Lower lobe of right lung (tissue), 2 donors: ENCODE results near the gene CLCA1. TPM values are rescaled to one million over a fixed set of nuclear protein-coding genes. Genes with fewer than 3 reads are reported as not detected.

ENCODE experiments used
- ATAC-seq, 2 donors: fragments of 200-7000 bp; cut with Tn5 transposase; one replicate each; pipeline ENCODE4 v1.9.1; 2020 to 2022; ENCODE audit warnings: mild to moderate bottlenecking in 2 of 2, moderate library complexity in 2 of 2
- DNase-seq: peaks from one replicate; pipeline ENCODE4 v3.0.0-alpha.2; 2020
- H3K27ac ChIP-seq: fragments of 200-600 bp; one replicate; pipeline ENCODE4 v1.8.0; 2022
- H3K27me3 ChIP-seq: fragments of 200-600 bp; one replicate; pipeline ENCODE4 v1.8.0; 2022; ENCODE audit warnings: low read depth
- H3K36me3 ChIP-seq: fragments of 200-600 bp; one replicate; pipeline ENCODE4 v1.8.0; 2022; ENCODE audit warnings: mild to moderate bottlenecking
- H3K4me1 ChIP-seq: fragments of 200-600 bp; one replicate; pipeline ENCODE4 v1.8.0; 2022
- H3K4me3 ChIP-seq: fragments of 200-600 bp; one replicate; pipeline ENCODE4 v1.8.0; 2022; ENCODE audit warnings: mild to moderate bottlenecking
- H3K9me3 ChIP-seq: fragments of 200-600 bp; one replicate; pipeline ENCODE4 v1.8.0; 2022
- CTCF ChIP-seq: fragments of 200-600 bp; IDR thresholded peaks from one replicate; pipeline ENCODE4 v1.8.0; 2022; ENCODE audit warnings: antibody characterized with exemption, mild to moderate bottlenecking
- intact Hi-C: fragments of 100-400 bp; cut with DNase I; formaldehyde crosslinking; loops from one replicate; pipeline ENCODE4 v1.11.0; 2022
- total RNA-seq: library from RNA; stranded (reverse); fragmentation: NEBNext Ultra II Directional; extraction: Animal tissue kit (Norgen Biotek cat#: 25700); gene quantifications from one replicate; pipeline ENCODE4 v1.2.1, GENCODE V29; 2021
- donor health status: DM: no; HTN: yes; CAD: no; lungs with severe emphysema.

CLCA1 gene
- total RNA-seq, 1 donor from 2014 or later: not detected

GRCh38 chr1:86530211-86530845 lies 61.6 kb downstream of the CLCA1 start:
- intact Hi-C loops: no loop called here
- no peak for ATAC-seq
- H3K4me1 ChIP-seq: no peaks in the 10 kb centered on the region
- no peak overlapping the region for H3K4me3 ChIP-seq
- no peak for DNase-seq
- no peaks in the 10 kb centered on the region for H3K36me3 ChIP-seq
- no peaks in the 10 kb centered on the region for H3K27me3 ChIP-seq
- no peak overlapping the region for H3K27ac ChIP-seq
- TF ChIP-seq CTCF: no peak
- H3K9me3 ChIP-seq: no peaks in the 10 kb centered on the region

- no peak for DNase-seq
- Histone ChIP-seq H3K9me3 (no peaks in the 10 kb centered on the region), H3K36me3 (no peaks in the 10 kb centered on the region), H3K4me1 (no peaks in the 10 kb centered on the region), H3K27ac (no peak overlapping the region), H3K4me3 (no peak overlapping the region), H3K27me3 (no peaks in the 10 kb centered on the region)
- ATAC-seq: no peak
- no peak for TF ChIP-seq CTCF
- intact Hi-C loops: no loop called here
Measured at GRCh38 chr1:86537928-86538695, 69.4 kb downstream of the CLCA1 start.

GRCh38 chr1:86538775-86539174 lies 70.0 kb downstream of the CLCA1 start:
- Histone ChIP-seq H3K27me3 (no peaks in the 10 kb centered on the region), H3K36me3 (no peaks in the 10 kb centered on the region), H3K9me3 (no peaks in the 10 kb centered on the region), H3K4me3 (no peak overlapping the region), H3K4me1 (no peaks in the 10 kb centered on the region), H3K27ac (no peak overlapping the region)
- DNase-seq (no peak), ATAC-seq (peak; percentile 68 to 76)
- no peak for TF ChIP-seq CTCF
- intact Hi-C loops: no loop called here

GRCh38 chr1:86541859-86542258 lies 73.1 kb downstream of the CLCA1 start:
- Histone ChIP-seq H3K4me3 (no peak overlapping the region), H3K36me3 (no peaks in the 10 kb centered on the region), H3K9me3 (no peaks in the 10 kb centered on the region), H3K4me1 (no peaks in the 10 kb centered on the region), H3K27ac (no peak overlapping the region), H3K27me3 (no peaks in the 10 kb centered on the region)
- intact Hi-C loops: no loop called here
- ATAC-seq: no peak
- DNase-seq: no peak
- no peak for TF ChIP-seq CTCF

GRCh38 chr1:86542631-86543030 lies 73.9 kb downstream of the CLCA1 start:
- Histone ChIP-seq H3K4me3 (no peak overlapping the region), H3K27ac (no peak overlapping the region), H3K27me3 (no peaks in the 10 kb centered on the region), H3K36me3 (no peaks in the 10 kb centered on the region), H3K4me1 (no peaks in the 10 kb centered on the region), H3K9me3 (no peaks in the 10 kb centered on the region)
- TF ChIP-seq CTCF: no peak
- DNase-seq (no peak), ATAC-seq (no peak)
- intact Hi-C loops: no loop called here
